SK-N-SH (cell line): Measurements from ENCODE around the gene MAP3K13. TPM values are rescaled to one million over a fixed set of nuclear protein-coding genes. Genes with fewer than 3 reads are reported as not detected.

Experiments used
- CTCF ChIA-PET: fragments of 300-600, 350-600 bp; formaldehyde crosslinking; extraction: SDS; loops from one replicate; lab custom pipeline; 2021; lab: Yijun Ruan, JAX
- POLR2A ChIA-PET: fragments of 350-600 bp; sonication (Branson Sonifier 250); formaldehyde crosslinking; extraction: SDS; loops from one replicate; lab custom pipeline; 2020; ENCODE audit warnings: antibody characterized with exemption, inconsistent platforms; lab: Yijun Ruan, JAX
- DNase-seq: peaks from one replicate; pipeline ENCODE4 v3.0.0; 2012
- H2AFZ ChIP-seq: fragments of 200-600 bp; sonication (generic); 2 replicates; pipeline ENCODE4 v1.8.1; 2016; ENCODE audit warnings: antibody characterized with exemption, mild to moderate bottlenecking, low read depth
- H3F3A ChIP-seq: fragments of 200-600 bp; sonication (generic); replicated peaks from 2 replicates; pipeline ENCODE3; 2016; ENCODE audit warnings: antibody characterized with exemption, mild to moderate bottlenecking; ENCODE audit not compliant: insufficient read depth
- H3K27ac ChIP-seq, 2 experiments: fragments of 200-500 bp in 1 of 2; fragments of 200-600 bp in 1 of 2; sonication (Bioruptor generic) in 1 of 2; sonication (generic), shearing (Covaris generic) in 1 of 2; 2 replicates each; pipeline versions ENCODE4 v1.5.1 to v1.6.1; 2014 to 2016; ENCODE audit warnings: low read depth in 2 of 2, inconsistent platforms in 1 of 2, low read length in 1 of 2, mild to moderate bottlenecking in 1 of 2, mixed read lengths in 1 of 2
- H3K27me3 ChIP-seq: fragments of 200-600 bp; sonication (generic), shearing (Covaris generic); 2 replicates; pipeline ENCODE4 v1.6.1; 2016; ENCODE audit warnings: mixed run types; ENCODE audit not compliant: insufficient read depth
- H3K36me3 ChIP-seq, 2 experiments: fragments of 200-500 bp in 1 of 2; fragments of 200-600 bp in 1 of 2; sonication (Bioruptor generic) in 1 of 2; sonication (generic) in 1 of 2; replicated peaks in 1 of 2; 2 replicates each; pipeline versions ENCODE3 to v1.5.1; 2014 to 2016; ENCODE audit warnings: low read length in 1 of 2, mild to moderate bottlenecking in 1 of 2; ENCODE audit not compliant: insufficient read depth in 2 of 2, control insufficient read depth in 1 of 2
- H3K4me1 ChIP-seq, 2 experiments: fragments of 200-500 bp in 1 of 2; fragments of 200-600 bp in 1 of 2; sonication (Bioruptor generic) in 1 of 2; sonication (generic), shearing (Covaris generic) in 1 of 2; 2 replicates each; pipeline versions ENCODE4 v1.5.1 to v1.6.1; 2014 to 2016; ENCODE audit warnings: low read depth in 1 of 2, low read length in 1 of 2, mixed run types in 1 of 2; ENCODE audit not compliant: insufficient read depth in 2 of 2, control insufficient read depth in 1 of 2
- H3K4me2 ChIP-seq: fragments of 200-600 bp; sonication (generic), shearing (Covaris generic); 2 replicates; pipeline ENCODE4 v1.6.1; 2017; ENCODE audit warnings: mixed run types
- H3K4me3 ChIP-seq, 2 experiments: fragments of 200-500 bp in 1 of 2; fragments of 200-600 bp in 1 of 2; sonication (Bioruptor generic) in 1 of 2; sonication (generic), shearing (Covaris generic) in 1 of 2; 2 replicates each; pipeline versions ENCODE4 v1.5.1 to v1.8.1; 2014 to 2016; ENCODE audit warnings: low read depth in 2 of 2, inconsistent platforms in 1 of 2, low read length in 1 of 2, mild to moderate bottlenecking in 1 of 2, mixed read lengths in 1 of 2, moderate library complexity in 1 of 2
- H3K79me2 ChIP-seq: fragments of 200-600 bp; sonication (generic); 2 replicates; pipeline ENCODE4 v1.8.1; 2017; ENCODE audit warnings: mild to moderate bottlenecking; ENCODE audit not compliant: insufficient read depth
- H3K9ac ChIP-seq: fragments of 200-600 bp; sonication (generic); 2 replicates; pipeline ENCODE4 v1.6.1; 2017; ENCODE audit warnings: mixed run types
- H3K9me2 ChIP-seq: fragments of 200-600 bp; sonication (generic); 2 replicates; pipeline ENCODE4 v1.6.1; 2017; ENCODE audit warnings: mixed run types
- H3K9me3 ChIP-seq: fragments of 200-600 bp; sonication (generic); 2 replicates; pipeline ENCODE4 v1.6.1; 2017; ENCODE audit warnings: mixed run types, mild to moderate bottlenecking, moderate library complexity
- H4K20me1 ChIP-seq: fragments of 200-600 bp; sonication (generic); 2 replicates; pipeline ENCODE4 v1.6.1; 2017; ENCODE audit warnings: mild to moderate bottlenecking, mixed run types; ENCODE audit not compliant: insufficient read depth
- CHD2 ChIP-seq: fragments of 150-350 bp; IDR thresholded peaks from 2 replicates; pipeline ENCODE4 v1.6.1; 2018; ENCODE audit warnings: low read length; ENCODE audit not compliant: partially characterized antibody
- CTCF ChIP-seq: fragments of 200-600 bp; sonication (generic); IDR thresholded peaks from 2 replicates; pipeline ENCODE4 v1.6.1; 2017; ENCODE audit warnings: antibody characterized with exemption, mild to moderate bottlenecking, moderate library complexity
- EP300 ChIP-seq, 2 experiments: IDR thresholded peaks; 2 replicates each; pipeline versions ENCODE4 v1.4.0 to v1.6.1; 2012; ENCODE audit warnings: borderline replicate concordance in 1 of 2, low read depth in 1 of 2, low read length in 1 of 2
- FOXJ3 ChIP-seq: sonication (generic); formaldehyde crosslinking; IDR thresholded peaks from 2 replicates; pipeline ENCODE4 v1.5.1; 2020; ENCODE audit warnings: mild to moderate bottlenecking, missing genetic modification reagents
- FOXM1 ChIP-seq: IDR thresholded peaks from 2 replicates; pipeline ENCODE4 v1.4.0; 2012; ENCODE audit warnings: low read depth, mild to moderate bottlenecking
- IRF3 ChIP-seq: fragments of 150-350 bp; IDR thresholded peaks from 2 replicates; pipeline ENCODE4 v1.6.1; 2016; ENCODE audit warnings: mild to moderate bottlenecking, low read depth, low read length
- NFIC ChIP-seq: IDR thresholded peaks from 2 replicates; pipeline ENCODE4 v1.4.0; 2012; ENCODE audit warnings: borderline replicate concordance
- PBX3 ChIP-seq: IDR thresholded peaks from 2 replicates; pipeline ENCODE4; 2012
- REST ChIP-seq: IDR thresholded peaks from 2 replicates; pipeline ENCODE4 v1.6.1; 2012; ENCODE audit warnings: mild to moderate bottlenecking, low read depth, low read length, moderate library complexity
- RXRA ChIP-seq: IDR thresholded peaks from 2 replicates; pipeline ENCODE4 v1.4.0; 2012; ENCODE audit warnings: low read depth, mild to moderate bottlenecking, borderline replicate concordance
- SMC3 ChIP-seq: IDR thresholded peaks from 2 replicates; pipeline ENCODE4 v1.6.1; 2012; ENCODE audit warnings: low read depth, low read length, improper control_type of control experiment
- TEAD4 ChIP-seq: IDR thresholded peaks from 2 replicates; pipeline ENCODE4 v1.4.0; 2012; ENCODE audit warnings: mild to moderate bottlenecking, borderline replicate concordance; ENCODE audit not compliant: insufficient read depth
- USF1 ChIP-seq: IDR thresholded peaks from 2 replicates; pipeline ENCODE4 v1.4.0; 2012; ENCODE audit warnings: low read depth, borderline replicate concordance
- WGBS: methylation state at CpG from one replicate; pipeline ENCODE4 v1.1.6; 2017; ENCODE audit warnings: low lambda C conversion rate; 5-methylcytosine and 5-hydroxymethylcytosine counted together
- polyA plus RNA-seq, 3 experiments: library from polyadenylated mRNA; depleted of rRNA; stranded (reverse); fragments of >200 nt; gene quantifications; 2 replicates each; pipeline ENCODE4 v1.2.3, GENCODE V29; 2012

The MAP3K13 gene
- polyA plus RNA-seq, 1 of the 3 experiments (the other 2 are of a cell fraction) = 9.1 TPM

- no peak overlapping the region for H3K27ac ChIP-seq
- no peak overlapping the region for H2AFZ ChIP-seq
- H3K36me3 ChIP-seq = no peaks in the 10 kb centered on the region
- peaks cover 2% of the 10 kb centered on the region; the same call in 1 of the 2 replicates for H3K79me2 ChIP-seq
- no peaks in the 10 kb centered on the region for H4K20me1 ChIP-seq
- POLR2A ChIA-PET = no interaction called here
- no peak overlapping the region for H3K4me2 ChIP-seq
- no peaks in the 10 kb centered on the region for H3K9me3 ChIP-seq
- TF ChIP-seq CHD2 (no peak), EP300 (IDR thresholded peaks at IDR 0.05; ENCODE audit: borderline replicate concordance in 1 of 2, low read depth in 1 of 2, low read length in 1 of 2) (no peak), NFIC (no peak), REST (no peak), TEAD4 (no peak), USF1 (no peak)
- H3F3A ChIP-seq = peaks cover 2% of the 10 kb centered on the region
- DNase-seq = no peak
- CTCF ChIA-PET = no interaction called here
- no peak overlapping the region for H3K4me3 ChIP-seq
- H3K9ac ChIP-seq = no peak overlapping the region
- WGBS = 15% methylated on average over 1 of the region's 1 CpG
- H3K27me3 ChIP-seq = no peaks in the 10 kb centered on the region
- H3K9me2 ChIP-seq = no peaks in the 10 kb centered on the region
- no peaks in the 10 kb centered on the region for H3K4me1 ChIP-seq
These were observed 140.6 kb downstream of the MAP3K13 start for GRCh38 chr3:185503521-185503920.

- H3K36me3 ChIP-seq = no peaks in the 10 kb centered on the region
- WGBS = 31% methylated on average over 3 of the region's 3 CpGs
- H3K79me2 ChIP-seq = no peaks in the 10 kb centered on the region
- TF ChIP-seq FOXJ3 (CRISPR knock-in tag) (no peak), FOXM1 (no peak), SMC3 (no peak), CTCF (no peak), PBX3 (no peak), EP300 (IDR thresholded peaks at IDR 0.05; ENCODE audit: borderline replicate concordance in 1 of 2, low read depth in 1 of 2, low read length in 1 of 2) (no peak), RXRA (no peak), IRF3 (no peak)
- TF ChIP-seq, all 33 proteins: peak for 0
- no peak overlapping the region for H3K27ac ChIP-seq
- no peak for DNase-seq
- H3K4me1 ChIP-seq = no peaks in the 10 kb centered on the region
- no peaks in the 10 kb centered on the region for H4K20me1 ChIP-seq
- H3K9me3 ChIP-seq = no peaks in the 10 kb centered on the region
- H3K4me3 ChIP-seq = no peak overlapping the region
- no peaks in the 10 kb centered on the region for H3K9me2 ChIP-seq
- H2AFZ ChIP-seq = no peak overlapping the region
- no peak overlapping the region for H3K9ac ChIP-seq
- H3K27me3 ChIP-seq = no peaks in the 10 kb centered on the region
- H3F3A ChIP-seq = no peaks in the 10 kb centered on the region
- ChIA-PET POLR2A (no interaction called here), CTCF (no interaction called here)
- no peak overlapping the region for H3K4me2 ChIP-seq
These were observed 141.7 kb downstream of the MAP3K13 start for GRCh38 chr3:185504636-185505035.
